Measurements from ENCODE around the gene FBXL19.
A peak's percentile ranks its signal among the peaks of the same experiment; 100 is the strongest.

The FBXL19 gene

DNA sequence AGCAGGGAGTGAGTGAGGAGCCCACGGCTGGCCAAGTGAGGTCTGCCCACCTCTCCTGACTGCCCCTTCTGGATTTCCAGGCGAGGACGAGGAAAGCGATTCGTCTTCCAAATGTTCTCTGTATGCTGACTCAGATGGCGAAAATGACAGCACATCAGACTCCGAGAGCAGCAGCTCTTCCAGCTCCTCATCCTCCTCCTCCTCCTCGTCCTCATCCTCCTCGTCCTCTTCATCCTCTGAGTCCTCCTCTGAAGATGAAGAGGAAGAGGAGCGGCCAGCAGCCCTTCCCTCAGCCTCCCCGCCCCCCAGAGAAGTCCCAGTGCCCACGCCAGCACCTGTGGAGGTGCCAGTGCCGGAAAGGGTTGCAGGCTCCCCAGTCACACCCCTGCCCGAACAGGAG is 47.9 kb downstream of the FBXL19 start:
- Histone ChIP-seq H3K4me3 (replicated peaks; ENCODE audit: insufficient read depth, low read length) (no peak overlapping the region), H3K27ac (replicated peaks) (no peak overlapping the region), H3K27me3 (ENCODE audit: insufficient read depth, poor library complexity, severe bottlenecking) (no peaks in the 10 kb centered on the region)
- TF ChIP-seq, protein P1, sequence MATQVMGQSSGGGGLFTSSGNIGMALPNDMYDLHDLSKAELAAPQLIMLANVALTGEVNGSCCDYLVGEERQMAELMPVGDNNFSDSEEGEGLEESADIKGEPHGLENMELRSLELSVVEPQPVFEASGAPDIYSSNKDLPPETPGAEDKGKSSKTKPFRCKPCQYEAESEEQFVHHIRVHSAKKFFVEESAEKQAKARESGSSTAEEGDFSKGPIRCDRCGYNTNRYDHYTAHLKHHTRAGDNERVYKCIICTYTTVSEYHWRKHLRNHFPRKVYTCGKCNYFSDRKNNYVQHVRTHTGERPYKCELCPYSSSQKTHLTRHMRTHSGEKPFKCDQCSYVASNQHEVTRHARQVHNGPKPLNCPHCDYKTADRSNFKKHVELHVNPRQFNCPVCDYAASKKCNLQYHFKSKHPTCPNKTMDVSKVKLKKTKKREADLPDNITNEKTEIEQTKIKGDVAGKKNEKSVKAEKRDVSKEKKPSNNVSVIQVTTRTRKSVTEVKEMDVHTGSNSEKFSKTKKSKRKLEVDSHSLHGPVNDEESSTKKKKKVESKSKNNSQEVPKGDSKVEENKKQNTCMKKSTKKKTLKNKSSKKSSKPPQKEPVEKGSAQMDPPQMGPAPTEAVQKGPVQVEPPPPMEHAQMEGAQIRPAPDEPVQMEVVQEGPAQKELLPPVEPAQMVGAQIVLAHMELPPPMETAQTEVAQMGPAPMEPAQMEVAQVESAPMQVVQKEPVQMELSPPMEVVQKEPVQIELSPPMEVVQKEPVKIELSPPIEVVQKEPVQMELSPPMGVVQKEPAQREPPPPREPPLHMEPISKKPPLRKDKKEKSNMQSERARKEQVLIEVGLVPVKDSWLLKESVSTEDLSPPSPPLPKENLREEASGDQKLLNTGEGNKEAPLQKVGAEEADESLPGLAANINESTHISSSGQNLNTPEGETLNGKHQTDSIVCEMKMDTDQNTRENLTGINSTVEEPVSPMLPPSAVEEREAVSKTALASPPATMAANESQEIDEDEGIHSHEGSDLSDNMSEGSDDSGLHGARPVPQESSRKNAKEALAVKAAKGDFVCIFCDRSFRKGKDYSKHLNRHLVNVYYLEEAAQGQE (IDR thresholded peaks at IDR 0.05; ENCODE audit: insufficient replicate concordance, low read depth) = no peak
- TF ChIP-seq GABPA (IDR thresholded peaks at IDR 0.05; ENCODE audit: low read depth) = no peak
- no peak for TF ChIP-seq POLR2AphosphoS5 (IDR thresholded peaks at IDR 0.05; ENCODE audit: low read depth)
- TF ChIP-seq, protein P2, sequence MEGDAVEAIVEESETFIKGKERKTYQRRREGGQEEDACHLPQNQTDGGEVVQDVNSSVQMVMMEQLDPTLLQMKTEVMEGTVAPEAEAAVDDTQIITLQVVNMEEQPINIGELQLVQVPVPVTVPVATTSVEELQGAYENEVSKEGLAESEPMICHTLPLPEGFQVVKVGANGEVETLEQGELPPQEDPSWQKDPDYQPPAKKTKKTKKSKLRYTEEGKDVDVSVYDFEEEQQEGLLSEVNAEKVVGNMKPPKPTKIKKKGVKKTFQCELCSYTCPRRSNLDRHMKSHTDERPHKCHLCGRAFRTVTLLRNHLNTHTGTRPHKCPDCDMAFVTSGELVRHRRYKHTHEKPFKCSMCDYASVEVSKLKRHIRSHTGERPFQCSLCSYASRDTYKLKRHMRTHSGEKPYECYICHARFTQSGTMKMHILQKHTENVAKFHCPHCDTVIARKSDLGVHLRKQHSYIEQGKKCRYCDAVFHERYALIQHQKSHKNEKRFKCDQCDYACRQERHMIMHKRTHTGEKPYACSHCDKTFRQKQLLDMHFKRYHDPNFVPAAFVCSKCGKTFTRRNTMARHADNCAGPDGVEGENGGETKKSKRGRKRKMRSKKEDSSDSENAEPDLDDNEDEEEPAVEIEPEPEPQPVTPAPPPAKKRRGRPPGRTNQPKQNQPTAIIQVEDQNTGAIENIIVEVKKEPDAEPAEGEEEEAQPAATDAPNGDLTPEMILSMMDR (IDR thresholded peaks at IDR 0.05; ENCODE audit: insufficient read depth, low read length) = no peak
- no peak for TF ChIP-seq SPI1 (IDR thresholded peaks at IDR 0.05; ENCODE audit: borderline replicate concordance, low read depth)
- no peak for DNase-seq (ENCODE audit: low read depth in 1 of 2, low spot score in 1 of 2)

DNA sequence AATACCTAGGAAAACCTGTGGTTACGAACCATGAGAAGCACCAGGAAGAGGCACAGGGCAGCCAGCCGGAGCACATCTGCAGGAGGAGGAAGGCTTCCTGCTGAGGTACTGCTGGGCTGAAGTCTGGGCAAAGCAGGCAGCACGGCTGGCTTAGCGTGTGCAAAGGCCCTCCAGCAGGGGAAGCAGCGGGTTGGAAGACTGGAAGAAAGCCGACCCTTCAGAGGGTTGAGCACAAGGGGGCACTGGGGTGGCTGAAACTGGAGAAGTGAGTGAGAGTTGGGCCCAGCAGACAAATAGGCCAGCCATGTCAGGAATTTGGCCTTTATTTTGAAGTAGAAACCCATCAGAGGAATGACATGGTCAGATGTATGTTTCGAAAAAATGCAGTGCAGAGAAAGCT is 49.5 kb downstream of the FBXL19 start:
- Histone ChIP-seq H3K4me3 (replicated peaks; ENCODE audit: insufficient read depth, low read length) (no peak overlapping the region), H3K27me3 (ENCODE audit: insufficient read depth, poor library complexity, severe bottlenecking) (no peaks in the 10 kb centered on the region), H3K27ac (replicated peaks) (no peak overlapping the region)
- DNase-seq (ENCODE audit: low read depth in 1 of 2, low spot score in 1 of 2) = no peak
- TF ChIP-seq, protein P1 (IDR thresholded peaks at IDR 0.05; ENCODE audit: insufficient replicate concordance, low read depth) = no peak
- TF ChIP-seq POLR2AphosphoS5 (IDR thresholded peaks at IDR 0.05; ENCODE audit: low read depth) = no peak
- TF ChIP-seq, protein P2 (IDR thresholded peaks at IDR 0.05; ENCODE audit: insufficient read depth, low read length) = no peak
- TF ChIP-seq GABPA (IDR thresholded peaks at IDR 0.05; ENCODE audit: low read depth) = no peak
- no peak for TF ChIP-seq SPI1 (IDR thresholded peaks at IDR 0.05; ENCODE audit: borderline replicate concordance, low read depth)

DNA sequence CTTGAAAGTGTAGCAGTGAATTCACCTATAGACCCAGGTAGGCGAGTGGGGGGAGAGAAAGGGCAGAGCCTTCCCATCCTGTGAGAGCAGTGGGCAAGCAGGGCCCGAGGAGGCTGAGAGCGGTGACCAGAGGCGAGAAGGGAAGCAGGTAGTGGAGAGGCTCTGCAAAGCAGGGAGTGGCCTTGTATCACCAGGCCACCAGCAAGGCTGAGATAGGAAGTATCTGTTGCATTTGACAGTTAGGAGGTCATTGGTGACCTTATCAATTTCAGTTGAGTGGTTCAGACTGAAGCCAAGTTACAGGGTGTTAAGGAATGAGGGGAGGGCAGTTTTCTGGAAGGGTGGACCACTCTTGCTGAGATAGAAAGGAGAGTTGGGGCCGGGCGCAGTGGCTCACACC is 51.0 kb downstream of the FBXL19 start:
- TF ChIP-seq, protein P2 (IDR thresholded peaks at IDR 0.05; ENCODE audit: insufficient read depth, low read length) = no peak
- no peak for TF ChIP-seq GABPA (IDR thresholded peaks at IDR 0.05; ENCODE audit: low read depth)
- TF ChIP-seq SPI1 (IDR thresholded peaks at IDR 0.05; ENCODE audit: borderline replicate concordance, low read depth) = no peak
- TF ChIP-seq POLR2AphosphoS5 (IDR thresholded peaks at IDR 0.05; ENCODE audit: low read depth) = 0 out of 2 replicates have a peak, but pooled peaks have one; percentile 17
- TF ChIP-seq, protein P1 (IDR thresholded peaks at IDR 0.05; ENCODE audit: insufficient replicate concordance, low read depth) = no peak
- Histone ChIP-seq H3K4me3 (replicated peaks; ENCODE audit: insufficient read depth, low read length) (no peak overlapping the region), H3K27me3 (ENCODE audit: insufficient read depth, poor library complexity, severe bottlenecking) (no peaks in the 10 kb centered on the region), H3K27ac (replicated peaks) (no peak overlapping the region)
- DNase-seq (ENCODE audit: low read depth in 1 of 2, low spot score in 1 of 2) = no peak
